HCT116 (cell line): ENCODE results near the gene CDH10. TPM values are rescaled to one million over a fixed set of nuclear protein-coding genes. Genes with fewer than 3 reads are reported as not detected.

Experiments used
- ATAC-seq: fragments of 200-7000 bp; cut with Tn5 transposase; 2 replicates; pipeline ENCODE4 v1.9.1; 2020; ENCODE audit warnings: mild to moderate bottlenecking, moderate library complexity
- BruUV-seq: library from RNA; stranded (reverse); fragments of 400-500 nt; replicated peaks from 2 replicates; lab custom pipeline; 2021; lab: Mats Ljungman, UMichigan
- CTCF ChIA-PET: fragments of 300-600 bp; sonication (Branson Sonifier 250); formaldehyde crosslinking; loops from one replicate; lab custom pipeline; 2021; ENCODE audit warnings: antibody characterized with exemption; lab: Charles Lee
- POLR2A ChIA-PET: fragments of 300-600, 350-600 bp; sonication (Branson Sonifier 250); formaldehyde crosslinking; loops from one replicate; lab custom pipeline; 2021; ENCODE audit warnings: antibody characterized with exemption; lab: Charles Lee
- RAD21 ChIA-PET, 2 experiments: fragments of 300-600 bp; sonication (Branson Sonifier 250); formaldehyde crosslinking; loops; one replicate each; lab custom pipeline; 2023; ENCODE audit warnings: low total read pairs in 2 of 2; ENCODE audit not compliant: uncharacterized antibody in 2 of 2, unreplicated experiment in 2 of 2, low non-redundant PET in 1 of 2; lab: Charles Lee
- DNase-seq: peaks from one replicate; pipeline ENCODE4 v3.0.0-alpha.2; 2010; ENCODE audit warnings: low read depth, low spot score
- H2AFZ ChIP-seq: fragments of 200-600 bp; shearing (Covaris generic), sonication (generic); 2 replicates; pipeline ENCODE4 v1.6.1; 2017; ENCODE audit warnings: low read depth, mixed run types, mixed read lengths, antibody characterized with exemption, low read length; ENCODE audit not compliant: poor library complexity, severe bottlenecking
- H3K27ac ChIP-seq: 2 replicates; pipeline ENCODE4 v1.5.1; 2012; ENCODE audit warnings: low read depth, low read length
- H3K27me3 ChIP-seq: fragments of 200-600 bp; sonication (generic); 2 replicates; pipeline ENCODE4 v1.6.1; 2016; ENCODE audit warnings: mixed run types, low read length, mixed read lengths; ENCODE audit not compliant: insufficient read depth
- H3K36me3 ChIP-seq, 2 experiments: fragments of 200-500 bp in 1 of 2; fragments of 200-600 bp in 1 of 2; sonication (Bioruptor generic) in 1 of 2; sonication (generic) in 1 of 2; 2 replicates each; pipeline versions ENCODE4 v1.5.1 to v1.6.1; 2014 to 2016; ENCODE audit warnings: low read length in 2 of 2, inconsistent platforms in 1 of 2, mixed read lengths in 1 of 2, mixed run types in 1 of 2; ENCODE audit not compliant: insufficient read depth in 2 of 2, control insufficient read depth in 1 of 2
- H3K4me1 ChIP-seq, 2 experiments: fragments of 200-600 bp in 1 of 2; sonication (generic) in 1 of 2; 2 replicates each; pipeline versions ENCODE4 v1.5.1 to v1.6.1; 2012 to 2017; ENCODE audit warnings: low read length in 2 of 2, inconsistent platforms in 1 of 2, mild to moderate bottlenecking in 1 of 2, mixed read lengths in 1 of 2, mixed run types in 1 of 2, moderate library complexity in 1 of 2; ENCODE audit not compliant: insufficient read depth in 2 of 2, control insufficient read depth in 1 of 2
- H3K4me2 ChIP-seq: fragments of 200-600 bp; sonication (generic); 2 replicates; pipeline ENCODE4 v1.6.1; 2017; ENCODE audit warnings: mixed run types, low read length, mixed read lengths
- H3K4me3 ChIP-seq, 2 experiments: fragments of 200-600 bp in 1 of 2; sonication (generic) in 1 of 2; replicated peaks in 1 of 2; 2 replicates each; pipeline ENCODE4 v1.5.1; 2011 to 2016; ENCODE audit warnings: low read length in 2 of 2, control low read depth in 1 of 2, low read depth in 1 of 2, mild to moderate bottlenecking in 1 of 2, mixed read lengths in 1 of 2, mixed run types in 1 of 2
- H3K79me2 ChIP-seq: fragments of 200-600 bp; sonication (generic); 2 replicates; pipeline ENCODE4 v1.6.1; 2017; ENCODE audit warnings: mild to moderate bottlenecking, mixed run types, low read length, moderate library complexity, mixed read lengths; ENCODE audit not compliant: insufficient read depth
- H3K9ac ChIP-seq: fragments of 200-600 bp; sonication (generic); 2 replicates; pipeline ENCODE4 v1.6.1; 2016; ENCODE audit warnings: low read length, mixed read lengths
- H3K9me2 ChIP-seq: fragments of 200-600 bp; sonication (generic), shearing (Covaris generic); 2 replicates; pipeline ENCODE4 v1.6.1; 2017; ENCODE audit warnings: mixed run types, mild to moderate bottlenecking, moderate library complexity; ENCODE audit not compliant: insufficient read depth
- H3K9me3 ChIP-seq, 2 experiments: fragments of 200-500 bp in 1 of 2; fragments of 200-600 bp in 1 of 2; sonication (Bioruptor generic) in 1 of 2; sonication (generic) in 1 of 2; 2 replicates each; pipeline ENCODE4 v1.6.1; 2014 to 2017; ENCODE audit warnings: low read length in 2 of 2, mixed read lengths in 2 of 2, inconsistent platforms in 1 of 2, low read depth in 1 of 2, mild to moderate bottlenecking in 1 of 2, mixed run types in 1 of 2, moderate library complexity in 1 of 2; ENCODE audit not compliant: control insufficient read depth in 1 of 2, insufficient read depth in 1 of 2
- H4K20me1 ChIP-seq: fragments of 200-600 bp; sonication (generic), shearing (Covaris generic); 2 replicates; pipeline ENCODE4 v1.6.1; 2017; ENCODE audit warnings: mixed run types, mild to moderate bottlenecking, moderate library complexity; ENCODE audit not compliant: insufficient read depth
- EGR1 ChIP-seq: IDR thresholded peaks from 2 replicates; pipeline ENCODE4 v1.6.1; 2012; ENCODE audit warnings: low read depth
- ELF1 ChIP-seq: IDR thresholded peaks from 2 replicates; pipeline ENCODE4 v1.6.1; 2012; ENCODE audit warnings: low read depth, borderline replicate concordance
- EZH2phosphoT487 ChIP-seq: fragments of 200-600 bp; IDR thresholded peaks from 2 replicates; pipeline ENCODE4 v1.6.1; 2018; ENCODE audit warnings: antibody characterized with exemption, borderline replicate concordance
- FOSL1 ChIP-seq: IDR thresholded peaks from 2 replicates; pipeline ENCODE4 v1.6.1; 2012; ENCODE audit warnings: low read depth
- JUND ChIP-seq: IDR thresholded peaks from 2 replicates; pipeline ENCODE4 v1.6.1; 2012
- POLR2A ChIP-seq: IDR thresholded peaks from 2 replicates; pipeline ENCODE4 v1.7.0; 2011; ENCODE audit warnings: borderline replicate concordance; ENCODE audit not compliant: insufficient read depth, insufficient read length; ENCODE audit errors: extremely low read depth
- POLR2AphosphoS5 ChIP-seq: IDR thresholded peaks from 2 replicates; pipeline ENCODE4 v1.6.1; 2011; ENCODE audit warnings: mild to moderate bottlenecking, low read depth, low read length, moderate library complexity
- RAD21 ChIP-seq: IDR thresholded peaks from 2 replicates; pipeline ENCODE4 v1.6.1; 2012; ENCODE audit warnings: low read depth, mild to moderate bottlenecking
- SIN3A ChIP-seq: IDR thresholded peaks from 2 replicates; pipeline ENCODE4 v1.6.1; 2012; ENCODE audit warnings: low read depth
- SRF ChIP-seq: IDR thresholded peaks from 2 replicates; pipeline ENCODE4 v1.6.1; 2012; ENCODE audit warnings: low read depth
- TCF7L2 ChIP-seq: IDR thresholded peaks from 2 replicates; pipeline ENCODE4 v1.7.0; 2011; ENCODE audit warnings: borderline replicate concordance, inconsistent platforms; ENCODE audit not compliant: insufficient read depth, insufficient read length; ENCODE audit errors: extremely low read depth
- YY1 ChIP-seq: IDR thresholded peaks from 2 replicates; pipeline ENCODE4 v1.6.1; 2011; ENCODE audit warnings: low read length, low read depth, moderate library complexity, mild to moderate bottlenecking; ENCODE audit not compliant: insufficient replicate concordance; ENCODE audit errors: extremely low read depth
- ZFX ChIP-seq: fragments of 450-650 bp; IDR thresholded peaks from 2 replicates; pipeline ENCODE4 v1.6.1; 2017
- ZNF274 ChIP-seq: fragments of 200-500 bp; sonication (Bioruptor generic); IDR thresholded peaks from 2 replicates; pipeline ENCODE4 v1.6.1; 2014; ENCODE audit warnings: mild to moderate bottlenecking, low read depth, low read length, inconsistent platforms
- intact Hi-C: fragments of 100-400 bp; cut with micrococcal nuclease; formaldehyde crosslinking; loops from 2 replicates; pipeline ENCODE4 v1.10.0; 2022
- total RNA-seq: library from RNA; stranded (reverse); gene quantifications from one replicate; pipeline ENCODE4 v1.2.1, GENCODE V29; 2021; ENCODE audit not compliant: unreplicated experiment
- TF ChIP-seq, protein P1 (sequence below): IDR thresholded peaks from 2 replicates; pipeline ENCODE4 v1.6.1; 2012
- TF ChIP-seq, protein P2 (sequence below): IDR thresholded peaks from 2 replicates; pipeline ENCODE4 v1.6.1; 2012
- TF ChIP-seq, protein P3 (sequence below): IDR thresholded peaks from 2 replicates; pipeline ENCODE4 v1.6.1; 2011; ENCODE audit warnings: mild to moderate bottlenecking, low read length, moderate library complexity; ENCODE audit not compliant: insufficient replicate concordance; ENCODE audit errors: extremely low read depth
- TF ChIP-seq, protein P4 (sequence below), 3 experiments: fragments of 200-600 bp in 1 of 3; sonication (generic) in 1 of 3; IDR thresholded peaks in 2 of 3; conservative IDR thresholded peaks in 1 of 3; 2 replicates each; pipeline ENCODE4 v1.5.1; 2012 to 2017; ENCODE audit warnings: low read depth in 2 of 3, low read length in 2 of 3, antibody characterized with exemption in 1 of 3, borderline replicate concordance in 1 of 3, control low read depth in 1 of 3, mild to moderate bottlenecking in 1 of 3, mixed read lengths in 1 of 3, mixed run types in 1 of 3, moderate library complexity in 1 of 3; ENCODE audit not compliant: insufficient read depth in 1 of 3
- TF ChIP-seq, protein P5 (sequence below): IDR thresholded peaks from 2 replicates; pipeline ENCODE4 v1.6.1; 2012; ENCODE audit warnings: low read depth

Gene CDH10
- total RNA-seq, 1 experiment from 2014 or later = not detected

DNA sequence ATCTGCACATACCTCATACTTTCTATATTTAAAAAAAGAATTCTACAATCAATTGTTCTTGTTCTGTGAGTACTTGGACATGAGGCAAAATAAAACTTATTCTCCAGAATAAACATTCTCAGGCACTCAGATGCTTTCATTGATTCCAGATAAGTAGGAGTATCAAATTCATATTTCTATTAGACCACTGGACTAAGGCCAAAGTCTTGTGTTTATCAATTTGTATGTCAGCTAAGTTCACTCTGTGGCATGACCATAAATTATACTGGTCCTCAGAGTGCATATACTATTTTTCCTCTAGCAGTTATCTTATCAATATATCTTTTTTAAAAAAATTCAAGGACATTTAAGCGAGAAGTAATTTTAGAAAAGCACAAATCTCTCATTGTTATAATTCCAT is 28.2 kb downstream of the CDH10 start:
- Histone ChIP-seq H2AFZ (no peak overlapping the region), H3K79me2 (no peaks in the 10 kb centered on the region), H3K4me2 (no peak overlapping the region), H3K9me2 (no peaks in the 10 kb centered on the region), H3K4me1 (no peaks in the 10 kb centered on the region), H3K36me3 (no peaks in the 10 kb centered on the region), H4K20me1 (no peaks in the 10 kb centered on the region), H3K4me3 (no peak overlapping the region)
- intact Hi-C loops = no loop called here
- DNase-seq = no peak
- RAD21 ChIA-PET = no interaction called here
- TF ChIP-seq TCF7L2 (no peak), SIN3A (no peak), EZH2phosphoT487 (no peak), POLR2A (no peak), JUND (no peak), ELF1 (no peak), RAD21 (no peak), EGR1 (no peak), ZFX (no peak), POLR2AphosphoS5 (no peak), YY1 (no peak), FOSL1 (no peak), ZNF274 (no peak), SRF (no peak)
- TF ChIP-seq, protein P1, sequence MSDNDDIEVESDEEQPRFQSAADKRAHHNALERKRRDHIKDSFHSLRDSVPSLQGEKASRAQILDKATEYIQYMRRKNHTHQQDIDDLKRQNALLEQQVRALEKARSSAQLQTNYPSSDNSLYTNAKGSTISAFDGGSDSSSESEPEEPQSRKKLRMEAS = no peak
- TF ChIP-seq, protein P2, sequence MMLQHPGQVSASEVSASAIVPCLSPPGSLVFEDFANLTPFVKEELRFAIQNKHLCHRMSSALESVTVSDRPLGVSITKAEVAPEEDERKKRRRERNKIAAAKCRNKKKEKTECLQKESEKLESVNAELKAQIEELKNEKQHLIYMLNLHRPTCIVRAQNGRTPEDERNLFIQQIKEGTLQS = no peak
- TF ChIP-seq, protein P3, sequence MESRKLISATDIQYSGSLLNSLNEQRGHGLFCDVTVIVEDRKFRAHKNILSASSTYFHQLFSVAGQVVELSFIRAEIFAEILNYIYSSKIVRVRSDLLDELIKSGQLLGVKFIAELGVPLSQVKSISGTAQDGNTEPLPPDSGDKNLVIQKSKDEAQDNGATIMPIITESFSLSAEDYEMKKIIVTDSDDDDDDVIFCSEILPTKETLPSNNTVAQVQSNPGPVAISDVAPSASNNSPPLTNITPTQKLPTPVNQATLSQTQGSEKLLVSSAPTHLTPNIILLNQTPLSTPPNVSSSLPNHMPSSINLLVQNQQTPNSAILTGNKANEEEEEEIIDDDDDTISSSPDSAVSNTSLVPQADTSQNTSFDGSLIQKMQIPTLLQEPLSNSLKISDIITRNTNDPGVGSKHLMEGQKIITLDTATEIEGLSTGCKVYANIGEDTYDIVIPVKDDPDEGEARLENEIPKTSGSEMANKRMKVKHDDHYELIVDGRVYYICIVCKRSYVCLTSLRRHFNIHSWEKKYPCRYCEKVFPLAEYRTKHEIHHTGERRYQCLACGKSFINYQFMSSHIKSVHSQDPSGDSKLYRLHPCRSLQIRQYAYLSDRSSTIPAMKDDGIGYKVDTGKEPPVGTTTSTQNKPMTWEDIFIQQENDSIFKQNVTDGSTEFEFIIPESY = no peak
- TF ChIP-seq, protein P4, sequence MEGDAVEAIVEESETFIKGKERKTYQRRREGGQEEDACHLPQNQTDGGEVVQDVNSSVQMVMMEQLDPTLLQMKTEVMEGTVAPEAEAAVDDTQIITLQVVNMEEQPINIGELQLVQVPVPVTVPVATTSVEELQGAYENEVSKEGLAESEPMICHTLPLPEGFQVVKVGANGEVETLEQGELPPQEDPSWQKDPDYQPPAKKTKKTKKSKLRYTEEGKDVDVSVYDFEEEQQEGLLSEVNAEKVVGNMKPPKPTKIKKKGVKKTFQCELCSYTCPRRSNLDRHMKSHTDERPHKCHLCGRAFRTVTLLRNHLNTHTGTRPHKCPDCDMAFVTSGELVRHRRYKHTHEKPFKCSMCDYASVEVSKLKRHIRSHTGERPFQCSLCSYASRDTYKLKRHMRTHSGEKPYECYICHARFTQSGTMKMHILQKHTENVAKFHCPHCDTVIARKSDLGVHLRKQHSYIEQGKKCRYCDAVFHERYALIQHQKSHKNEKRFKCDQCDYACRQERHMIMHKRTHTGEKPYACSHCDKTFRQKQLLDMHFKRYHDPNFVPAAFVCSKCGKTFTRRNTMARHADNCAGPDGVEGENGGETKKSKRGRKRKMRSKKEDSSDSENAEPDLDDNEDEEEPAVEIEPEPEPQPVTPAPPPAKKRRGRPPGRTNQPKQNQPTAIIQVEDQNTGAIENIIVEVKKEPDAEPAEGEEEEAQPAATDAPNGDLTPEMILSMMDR (IDR thresholded peaks at IDR 0.05 in 2 of 3, conservative IDR thresholded peaks at IDR 0.05 in 1 of 3; ENCODE audit: borderline replicate concordance in 1 of 3, insufficient read depth in 1 of 3, low read depth in 2 of 3, low read length in 2 of 3) = no peak
- TF ChIP-seq, protein P5, sequence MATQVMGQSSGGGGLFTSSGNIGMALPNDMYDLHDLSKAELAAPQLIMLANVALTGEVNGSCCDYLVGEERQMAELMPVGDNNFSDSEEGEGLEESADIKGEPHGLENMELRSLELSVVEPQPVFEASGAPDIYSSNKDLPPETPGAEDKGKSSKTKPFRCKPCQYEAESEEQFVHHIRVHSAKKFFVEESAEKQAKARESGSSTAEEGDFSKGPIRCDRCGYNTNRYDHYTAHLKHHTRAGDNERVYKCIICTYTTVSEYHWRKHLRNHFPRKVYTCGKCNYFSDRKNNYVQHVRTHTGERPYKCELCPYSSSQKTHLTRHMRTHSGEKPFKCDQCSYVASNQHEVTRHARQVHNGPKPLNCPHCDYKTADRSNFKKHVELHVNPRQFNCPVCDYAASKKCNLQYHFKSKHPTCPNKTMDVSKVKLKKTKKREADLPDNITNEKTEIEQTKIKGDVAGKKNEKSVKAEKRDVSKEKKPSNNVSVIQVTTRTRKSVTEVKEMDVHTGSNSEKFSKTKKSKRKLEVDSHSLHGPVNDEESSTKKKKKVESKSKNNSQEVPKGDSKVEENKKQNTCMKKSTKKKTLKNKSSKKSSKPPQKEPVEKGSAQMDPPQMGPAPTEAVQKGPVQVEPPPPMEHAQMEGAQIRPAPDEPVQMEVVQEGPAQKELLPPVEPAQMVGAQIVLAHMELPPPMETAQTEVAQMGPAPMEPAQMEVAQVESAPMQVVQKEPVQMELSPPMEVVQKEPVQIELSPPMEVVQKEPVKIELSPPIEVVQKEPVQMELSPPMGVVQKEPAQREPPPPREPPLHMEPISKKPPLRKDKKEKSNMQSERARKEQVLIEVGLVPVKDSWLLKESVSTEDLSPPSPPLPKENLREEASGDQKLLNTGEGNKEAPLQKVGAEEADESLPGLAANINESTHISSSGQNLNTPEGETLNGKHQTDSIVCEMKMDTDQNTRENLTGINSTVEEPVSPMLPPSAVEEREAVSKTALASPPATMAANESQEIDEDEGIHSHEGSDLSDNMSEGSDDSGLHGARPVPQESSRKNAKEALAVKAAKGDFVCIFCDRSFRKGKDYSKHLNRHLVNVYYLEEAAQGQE = no peak
- TF ChIP-seq, all 23 proteins: peak for 0
- BruUV-seq = no TSS peak
- no peaks in the 10 kb centered on the region for H3K27me3 ChIP-seq
- ChIA-PET POLR2A (no interaction called here), CTCF (no interaction called here)
- no peak overlapping the region for H3K9ac ChIP-seq
- ATAC-seq = no peak
- peaks cover 0 to 32% of the 10 kb centered on the region in 2 experiments; a peak in 3 of 4 replicates for H3K9me3 ChIP-seq
- H3K27ac ChIP-seq = no peak overlapping the region
